ENCODE measurements around the gene MESP2.

Gene MESP2

GRCh38 chr15:89756897-89757296 is 19.2 kb upstream of the MESP2 start:
- no peak for DNase-seq

GRCh38 chr15:89758283-89758682 is 17.8 kb upstream of the MESP2 start:
- no peak for DNase-seq

GRCh38 chr15:89758981-89759380 is 17.2 kb upstream of the MESP2 start:
- DNase-seq = no peak

GRCh38 chr15:89759835-89760234 is 16.3 kb upstream of the MESP2 start:
- DNase-seq = no peak

- DNase-seq = peak; percentile 65
Measured at GRCh38 chr15:89760303-89761008, 15.7 kb upstream of the MESP2 start.

GRCh38 chr15:89761009-89761831 is 14.9 kb upstream of the MESP2 start:
- DNase-seq = no peak

GRCh38 chr15:89761929-89762328 is 14.2 kb upstream of the MESP2 start:
- no peak for DNase-seq

GRCh38 chr15:89765694-89766093 is 10.4 kb upstream of the MESP2 start:
- no peak for DNase-seq

GRCh38 chr15:89766357-89767311 is 9.5 kb upstream of the MESP2 start:
- no peak for DNase-seq

- DNase-seq = no peak
Measured at GRCh38 chr15:89767411-89767915, 8.7 kb upstream of the MESP2 start.

- no peak for DNase-seq
Measured at GRCh38 chr15:89768071-89768500, 8.0 kb upstream of the MESP2 start.

GRCh38 chr15:89769366-89769765 is 6.8 kb upstream of the MESP2 start:
- DNase-seq = no peak

- no peak for DNase-seq
Measured at GRCh38 chr15:89770041-89770440, 6.1 kb upstream of the MESP2 start.

- no peak for DNase-seq
Measured at GRCh38 chr15:89772932-89773583, 3.1 kb upstream of the MESP2 start.

GRCh38 chr15:89774492-89774891 is 1.6 kb upstream of the MESP2 start:
- DNase-seq = no peak

GRCh38 chr15:89775815-89776214 is 317 bp upstream of the MESP2 start:
- DNase-seq = no peak

GRCh38 chr15:89777073-89777751 is 1.1 kb downstream of the MESP2 start:
- no peak for DNase-seq

- DNase-seq = no peak
Measured at GRCh38 chr15:89777782-89778380, 1.7 kb downstream of the MESP2 start.

- no peak for DNase-seq
Measured at GRCh38 chr15:89778861-89779260, 2.7 kb downstream of the MESP2 start.

- no peak for DNase-seq
Measured at GRCh38 chr15:89780601-89781000, 4.5 kb downstream of the MESP2 start.

- no peak for DNase-seq
Measured at GRCh38 chr15:89781055-89781454, 4.9 kb downstream of the MESP2 start.

Data from stimulated activated CD4-positive, alpha-beta T cell treated with anti-CD3 and anti-CD28 coated beads, Interleukin-4, amount 100 ng/mL, for 1 hour (primary cell).